WTC11 (cell line): Measurements from ENCODE around the gene UFM1. TPM values are rescaled to one million over a fixed set of nuclear protein-coding genes. Genes with fewer than 3 reads are reported as not detected.

Source experiments
- ATAC-seq: fragments of 200-7000 bp; cut with Tn5 transposase; 2 replicates; pipeline ENCODE4 v1.10.0; 2021; ENCODE audit warnings: mild to moderate bottlenecking, moderate library complexity
- CTCF ChIA-PET: fragments of 300-600 bp; sonication (Branson Sonifier 250); formaldehyde crosslinking; loops from one replicate; lab custom pipeline; 2021; ENCODE audit warnings: antibody characterized with exemption; lab: Charles Lee
- POLR2A ChIA-PET: fragments of 350-600 bp; sonication (Branson Sonifier 250); formaldehyde crosslinking; loops from one replicate; lab custom pipeline; 2021; ENCODE audit warnings: antibody characterized with exemption; lab: Charles Lee
- DNase-seq: peaks from one replicate; pipeline ENCODE4 v3.0.0; 2021; ENCODE audit warnings: low spot score
- H3K27ac Mint-ChIP-seq: 2 replicates; pipeline ENCODE4 v1.8.0; 2021; ENCODE audit warnings: mixed read lengths
- H3K27me3 Mint-ChIP-seq: 2 replicates; pipeline ENCODE4 v1.8.0; 2021; ENCODE audit warnings: low read depth, mild to moderate bottlenecking, moderate library complexity, mixed read lengths
- H3K36me3 Mint-ChIP-seq: 2 replicates; pipeline ENCODE4 v1.8.0; 2021; ENCODE audit warnings: mixed read lengths
- H3K4me1 Mint-ChIP-seq: 2 replicates; pipeline ENCODE4 v1.8.0; 2022; ENCODE audit warnings: mixed read lengths
- H3K4me3 Mint-ChIP-seq: 2 replicates; pipeline ENCODE4 v1.8.0; 2021; ENCODE audit warnings: mild to moderate bottlenecking, moderate library complexity, mixed read lengths
- H3K9me3 Mint-ChIP-seq: 2 replicates; pipeline ENCODE4 v1.8.0; 2021; ENCODE audit warnings: mixed read lengths
- CBFB ChIP-seq: sonication (generic); formaldehyde crosslinking; IDR thresholded peaks from 2 replicates; pipeline ENCODE4 v1.8.1; 2022; ENCODE audit warnings: mild to moderate bottlenecking, low read depth, missing genetic modification reagents
- CREB1 ChIP-seq: sonication (generic); formaldehyde crosslinking; IDR thresholded peaks from 2 replicates; pipeline ENCODE4 v1.8.0; 2023; ENCODE audit warnings: mild to moderate bottlenecking, missing genetic modification reagents
- FOXP1 ChIP-seq: sonication (generic); formaldehyde crosslinking; IDR thresholded peaks from 2 replicates; pipeline ENCODE4 v1.8.0; 2022; ENCODE audit warnings: missing genetic modification reagents, mild to moderate bottlenecking, moderate library complexity, borderline replicate concordance
- JUN ChIP-seq: sonication (generic); formaldehyde crosslinking; IDR thresholded peaks from 2 replicates; pipeline ENCODE4 v1.8.0; 2023; ENCODE audit warnings: mild to moderate bottlenecking, missing genetic modification reagents
- NFE2L1 ChIP-seq: sonication (generic); formaldehyde crosslinking; IDR thresholded peaks from 2 replicates; pipeline ENCODE4 v1.8.1; 2023; ENCODE audit warnings: missing genetic modification reagents
- NFYB ChIP-seq: sonication (generic); formaldehyde crosslinking; conservative IDR thresholded peaks from 2 replicates; pipeline ENCODE4 v1.8.0; 2022; ENCODE audit warnings: low read depth, missing genetic modification reagents
- NR1H2 ChIP-seq: sonication (generic); formaldehyde crosslinking; IDR thresholded peaks from 2 replicates; pipeline ENCODE4 v1.9.0; 2021; ENCODE audit warnings: mild to moderate bottlenecking, moderate library complexity, missing genetic modification reagents
- SMAD3 ChIP-seq: sonication (generic); formaldehyde crosslinking; IDR thresholded peaks from 2 replicates; pipeline ENCODE4 v1.8.0; 2022; ENCODE audit warnings: missing genetic modification reagents, mild to moderate bottlenecking, borderline replicate concordance
- STAT6 ChIP-seq: sonication (generic); formaldehyde crosslinking; conservative IDR thresholded peaks from 2 replicates; pipeline ENCODE4 v1.8.1; 2023; ENCODE audit warnings: mild to moderate bottlenecking, low read depth, missing genetic modification reagents, moderate library complexity
- ZNF219 ChIP-seq: sonication (generic); formaldehyde crosslinking; IDR thresholded peaks from 2 replicates; pipeline ENCODE4 v1.8.0; 2023; ENCODE audit warnings: missing genetic modification reagents, mild to moderate bottlenecking, borderline replicate concordance
- ZNF232 ChIP-seq: sonication (generic); formaldehyde crosslinking; IDR thresholded peaks from 2 replicates; pipeline ENCODE4 v1.8.0; 2022; ENCODE audit warnings: mild to moderate bottlenecking, missing genetic modification reagents
- ZNF263 ChIP-seq: sonication (generic); formaldehyde crosslinking; IDR thresholded peaks from 2 replicates; pipeline ENCODE4 v1.8.1; 2022; ENCODE audit warnings: low read depth, mild to moderate bottlenecking, moderate library complexity, missing genetic modification reagents
- total RNA-seq: library from RNA; stranded (reverse); gene quantifications from 3 replicates; pipeline ENCODE4 v1.2.3, GENCODE V29; 2021
- TF ChIP-seq, protein P1 (sequence below): sonication (generic); formaldehyde crosslinking; IDR thresholded peaks from 2 replicates; pipeline ENCODE4 v1.8.1; 2022; ENCODE audit warnings: low read depth, mild to moderate bottlenecking, moderate library complexity, missing genetic modification reagents, borderline replicate concordance
- TF ChIP-seq, protein P2 (sequence below): fragments of 250-450 bp; sonication (Bioruptor Pico); IDR thresholded peaks from 2 replicates; pipeline ENCODE4 v1.9.0; 2021; ENCODE audit warnings: mild to moderate bottlenecking
- TF ChIP-seq, protein P3 (sequence below): sonication (generic); formaldehyde crosslinking; IDR thresholded peaks from 2 replicates; pipeline ENCODE4 v1.8.1; 2022; ENCODE audit warnings: missing genetic modification reagents, borderline replicate concordance
- TF ChIP-seq, protein P4 (sequence below): sonication (generic); formaldehyde crosslinking; IDR thresholded peaks from 2 replicates; pipeline ENCODE4 v1.8.0; 2022; ENCODE audit warnings: mild to moderate bottlenecking, missing genetic modification reagents
- TF ChIP-seq, protein P5 (sequence below): fragments of 250-450 bp; sonication (Bioruptor Pico); IDR thresholded peaks from 2 replicates; pipeline ENCODE4 v1.9.0; 2021; ENCODE audit warnings: mild to moderate bottlenecking, borderline replicate concordance

UFM1 gene
- total RNA-seq, 1 experiment from 2014 or later: 57.7 TPM

GRCh38 chr13:38394777-38395496 is 45.3 kb downstream of the UFM1 start:
- no peaks in the 10 kb centered on the region for H3K27me3 Mint-ChIP-seq
- no peak overlapping the region for H3K4me3 Mint-ChIP-seq
- DNase-seq (no peak), ATAC-seq (no peak)
- no peak for TF ChIP-seq JUN (CRISPR knock-in tag)
- no peak for TF ChIP-seq STAT6 (CRISPR knock-in tag)
- TF ChIP-seq, protein P1, sequence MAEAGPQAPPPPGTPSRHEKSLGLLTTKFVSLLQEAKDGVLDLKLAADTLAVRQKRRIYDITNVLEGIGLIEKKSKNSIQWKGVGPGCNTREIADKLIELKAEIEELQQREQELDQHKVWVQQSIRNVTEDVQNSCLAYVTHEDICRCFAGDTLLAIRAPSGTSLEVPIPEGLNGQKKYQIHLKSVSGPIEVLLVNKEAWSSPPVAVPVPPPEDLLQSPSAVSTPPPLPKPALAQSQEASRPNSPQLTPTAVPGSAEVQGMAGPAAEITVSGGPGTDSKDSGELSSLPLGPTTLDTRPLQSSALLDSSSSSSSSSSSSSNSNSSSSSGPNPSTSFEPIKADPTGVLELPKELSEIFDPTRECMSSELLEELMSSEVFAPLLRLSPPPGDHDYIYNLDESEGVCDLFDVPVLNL (CRISPR knock-in tag): no peak
- no peak for TF ChIP-seq CREB1 (CRISPR knock-in tag)
- TF ChIP-seq, protein P2, sequence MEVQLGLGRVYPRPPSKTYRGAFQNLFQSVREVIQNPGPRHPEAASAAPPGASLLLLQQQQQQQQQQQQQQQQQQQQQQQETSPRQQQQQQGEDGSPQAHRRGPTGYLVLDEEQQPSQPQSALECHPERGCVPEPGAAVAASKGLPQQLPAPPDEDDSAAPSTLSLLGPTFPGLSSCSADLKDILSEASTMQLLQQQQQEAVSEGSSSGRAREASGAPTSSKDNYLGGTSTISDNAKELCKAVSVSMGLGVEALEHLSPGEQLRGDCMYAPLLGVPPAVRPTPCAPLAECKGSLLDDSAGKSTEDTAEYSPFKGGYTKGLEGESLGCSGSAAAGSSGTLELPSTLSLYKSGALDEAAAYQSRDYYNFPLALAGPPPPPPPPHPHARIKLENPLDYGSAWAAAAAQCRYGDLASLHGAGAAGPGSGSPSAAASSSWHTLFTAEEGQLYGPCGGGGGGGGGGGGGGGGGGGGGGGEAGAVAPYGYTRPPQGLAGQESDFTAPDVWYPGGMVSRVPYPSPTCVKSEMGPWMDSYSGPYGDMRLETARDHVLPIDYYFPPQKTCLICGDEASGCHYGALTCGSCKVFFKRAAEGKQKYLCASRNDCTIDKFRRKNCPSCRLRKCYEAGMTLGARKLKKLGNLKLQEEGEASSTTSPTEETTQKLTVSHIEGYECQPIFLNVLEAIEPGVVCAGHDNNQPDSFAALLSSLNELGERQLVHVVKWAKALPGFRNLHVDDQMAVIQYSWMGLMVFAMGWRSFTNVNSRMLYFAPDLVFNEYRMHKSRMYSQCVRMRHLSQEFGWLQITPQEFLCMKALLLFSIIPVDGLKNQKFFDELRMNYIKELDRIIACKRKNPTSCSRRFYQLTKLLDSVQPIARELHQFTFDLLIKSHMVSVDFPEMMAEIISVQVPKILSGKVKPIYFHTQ (CRISPR knock-in tag): no peak
- TF ChIP-seq, protein P3, sequence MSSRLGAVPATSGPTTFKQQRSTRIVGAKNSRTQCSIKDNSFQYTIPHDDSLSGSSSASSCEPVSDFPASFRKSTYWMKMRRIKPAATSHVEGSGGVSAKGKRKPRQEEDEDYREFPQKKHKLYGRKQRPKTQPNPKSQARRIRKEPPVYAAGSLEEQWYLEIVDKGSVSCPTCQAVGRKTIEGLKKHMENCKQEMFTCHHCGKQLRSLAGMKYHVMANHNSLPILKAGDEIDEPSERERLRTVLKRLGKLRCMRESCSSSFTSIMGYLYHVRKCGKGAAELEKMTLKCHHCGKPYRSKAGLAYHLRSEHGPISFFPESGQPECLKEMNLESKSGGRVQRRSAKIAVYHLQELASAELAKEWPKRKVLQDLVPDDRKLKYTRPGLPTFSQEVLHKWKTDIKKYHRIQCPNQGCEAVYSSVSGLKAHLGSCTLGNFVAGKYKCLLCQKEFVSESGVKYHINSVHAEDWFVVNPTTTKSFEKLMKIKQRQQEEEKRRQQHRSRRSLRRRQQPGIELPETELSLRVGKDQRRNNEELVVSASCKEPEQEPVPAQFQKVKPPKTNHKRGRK (CRISPR knock-in tag): no peak
- TF ChIP-seq ZNF232 (CRISPR knock-in tag): no peak
- TF ChIP-seq SMAD3 (CRISPR knock-in tag): no peak
- TF ChIP-seq, protein P4, sequence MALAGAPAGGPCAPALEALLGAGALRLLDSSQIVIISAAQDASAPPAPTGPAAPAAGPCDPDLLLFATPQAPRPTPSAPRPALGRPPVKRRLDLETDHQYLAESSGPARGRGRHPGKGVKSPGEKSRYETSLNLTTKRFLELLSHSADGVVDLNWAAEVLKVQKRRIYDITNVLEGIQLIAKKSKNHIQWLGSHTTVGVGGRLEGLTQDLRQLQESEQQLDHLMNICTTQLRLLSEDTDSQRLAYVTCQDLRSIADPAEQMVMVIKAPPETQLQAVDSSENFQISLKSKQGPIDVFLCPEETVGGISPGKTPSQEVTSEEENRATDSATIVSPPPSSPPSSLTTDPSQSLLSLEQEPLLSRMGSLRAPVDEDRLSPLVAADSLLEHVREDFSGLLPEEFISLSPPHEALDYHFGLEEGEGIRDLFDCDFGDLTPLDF (CRISPR knock-in tag): no peak
- CTCF ChIA-PET: no interaction called here
- no peak overlapping the region for H3K27ac Mint-ChIP-seq
- POLR2A ChIA-PET: no interaction called here
- no peaks in the 10 kb centered on the region for H3K9me3 Mint-ChIP-seq
- no peaks in the 10 kb centered on the region for H3K36me3 Mint-ChIP-seq
- H3K4me1 Mint-ChIP-seq: no peaks in the 10 kb centered on the region

DNA sequence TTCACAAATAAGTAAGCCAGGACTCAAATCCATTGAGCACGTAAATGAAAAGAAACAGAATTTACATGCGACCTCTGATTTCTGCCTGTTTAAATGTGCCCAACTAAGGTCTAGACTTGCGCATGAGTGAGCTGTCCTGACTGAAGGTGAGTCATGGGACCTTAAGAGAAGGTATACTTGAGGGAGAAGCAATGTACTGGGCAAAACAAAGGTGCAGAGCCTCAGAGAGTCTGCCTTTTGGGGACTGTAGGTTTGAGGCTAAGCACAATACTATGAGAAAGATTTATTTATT is 45.8 kb downstream of the UFM1 start:
- no peak for ATAC-seq

More for the DNA sequence above, 45.8 kb downstream of the UFM1 start:
- Mint-ChIP-seq H3K4me1 (no peaks in the 10 kb centered on the region), H3K27me3 (no peaks in the 10 kb centered on the region), H3K36me3 (no peaks in the 10 kb centered on the region), H3K4me3 (no peak overlapping the region), H3K9me3 (no peaks in the 10 kb centered on the region), H3K27ac (no peak overlapping the region)
- CTCF ChIA-PET: no interaction called here
- POLR2A ChIA-PET: no interaction called here
- TF ChIP-seq ZNF263 (CRISPR knock-in tag) (no peak), ZNF232 (CRISPR knock-in tag) (no peak), NR1H2 (CRISPR knock-in tag) (no peak), CBFB (CRISPR knock-in tag) (no peak), FOXP1 (no peak), ZNF219 (CRISPR knock-in tag) (no peak), NFE2L1 (CRISPR knock-in tag) (no peak), NFYB (no peak)
- TF ChIP-seq, protein P5, sequence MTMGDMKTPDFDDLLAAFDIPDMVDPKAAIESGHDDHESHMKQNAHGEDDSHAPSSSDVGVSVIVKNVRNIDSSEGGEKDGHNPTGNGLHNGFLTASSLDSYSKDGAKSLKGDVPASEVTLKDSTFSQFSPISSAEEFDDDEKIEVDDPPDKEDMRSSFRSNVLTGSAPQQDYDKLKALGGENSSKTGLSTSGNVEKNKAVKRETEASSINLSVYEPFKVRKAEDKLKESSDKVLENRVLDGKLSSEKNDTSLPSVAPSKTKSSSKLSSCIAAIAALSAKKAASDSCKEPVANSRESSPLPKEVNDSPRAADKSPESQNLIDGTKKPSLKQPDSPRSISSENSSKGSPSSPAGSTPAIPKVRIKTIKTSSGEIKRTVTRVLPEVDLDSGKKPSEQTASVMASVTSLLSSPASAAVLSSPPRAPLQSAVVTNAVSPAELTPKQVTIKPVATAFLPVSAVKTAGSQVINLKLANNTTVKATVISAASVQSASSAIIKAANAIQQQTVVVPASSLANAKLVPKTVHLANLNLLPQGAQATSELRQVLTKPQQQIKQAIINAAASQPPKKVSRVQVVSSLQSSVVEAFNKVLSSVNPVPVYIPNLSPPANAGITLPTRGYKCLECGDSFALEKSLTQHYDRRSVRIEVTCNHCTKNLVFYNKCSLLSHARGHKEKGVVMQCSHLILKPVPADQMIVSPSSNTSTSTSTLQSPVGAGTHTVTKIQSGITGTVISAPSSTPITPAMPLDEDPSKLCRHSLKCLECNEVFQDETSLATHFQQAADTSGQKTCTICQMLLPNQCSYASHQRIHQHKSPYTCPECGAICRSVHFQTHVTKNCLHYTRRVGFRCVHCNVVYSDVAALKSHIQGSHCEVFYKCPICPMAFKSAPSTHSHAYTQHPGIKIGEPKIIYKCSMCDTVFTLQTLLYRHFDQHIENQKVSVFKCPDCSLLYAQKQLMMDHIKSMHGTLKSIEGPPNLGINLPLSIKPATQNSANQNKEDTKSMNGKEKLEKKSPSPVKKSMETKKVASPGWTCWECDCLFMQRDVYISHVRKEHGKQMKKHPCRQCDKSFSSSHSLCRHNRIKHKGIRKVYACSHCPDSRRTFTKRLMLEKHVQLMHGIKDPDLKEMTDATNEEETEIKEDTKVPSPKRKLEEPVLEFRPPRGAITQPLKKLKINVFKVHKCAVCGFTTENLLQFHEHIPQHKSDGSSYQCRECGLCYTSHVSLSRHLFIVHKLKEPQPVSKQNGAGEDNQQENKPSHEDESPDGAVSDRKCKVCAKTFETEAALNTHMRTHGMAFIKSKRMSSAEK (CRISPR knock-in tag): no peak
- no peak for DNase-seq
